ENCODE measurements around the gene ATG5.

Gene ATG5

DNA sequence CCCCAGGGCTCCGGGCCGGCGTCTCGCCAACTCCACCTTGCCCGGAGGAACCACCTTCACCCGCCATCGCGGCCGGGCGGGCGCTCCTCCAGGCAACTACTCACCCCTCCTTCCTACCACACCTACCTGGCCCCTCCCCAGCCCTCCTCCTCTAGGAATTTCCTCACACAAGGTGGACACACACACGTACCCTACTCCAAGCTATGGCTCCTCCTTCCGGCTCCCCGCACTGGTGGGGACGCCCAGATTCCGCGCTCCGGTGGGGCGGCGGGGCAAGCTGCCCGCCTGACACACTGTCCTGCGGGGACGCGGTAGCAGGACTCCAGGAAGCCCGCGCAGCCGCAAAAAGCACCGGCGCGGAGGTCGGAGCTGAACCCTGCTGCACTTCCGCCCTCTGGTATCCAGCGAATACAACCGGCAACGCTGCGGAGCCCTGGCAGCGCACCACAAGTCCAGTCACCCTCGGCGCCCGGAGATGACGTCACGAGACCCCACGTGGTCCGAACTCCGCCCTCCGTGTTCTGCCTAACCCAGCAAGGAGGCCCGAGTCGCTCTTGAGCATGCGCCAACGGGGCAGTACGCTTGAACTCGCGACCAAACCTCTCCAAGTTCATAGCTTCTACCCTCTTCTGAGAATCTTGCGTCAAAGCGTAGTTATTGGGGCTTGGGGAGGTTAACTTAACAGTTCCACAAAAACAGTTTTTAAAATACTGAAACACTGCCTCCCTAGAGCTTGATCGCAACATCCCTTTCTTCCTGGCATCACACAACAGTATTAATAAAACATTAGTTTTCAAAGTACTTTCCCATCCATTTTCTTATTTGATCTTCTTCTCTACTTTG, at the start of gene ATG5:
ATG5 (minus strand) TSS at position 425 of the 843 bp plus-strand sequence. CDS start 9,552 bp downstream, outside the sequence.
- H3K27me3 Mint-ChIP-seq: peaks cover 6% of the 10 kb centered on the region
- peak; percentile 100 for DNase-seq
- H3K36me3 Mint-ChIP-seq (ENCODE audit: low read depth): peaks cover 27% of the 10 kb centered on the region
- peak within 1 kb of the TSS; percentile 99 for H3K27ac Mint-ChIP-seq
- peaks cover 43% of the 10 kb centered on the region for H3K4me1 Mint-ChIP-seq (ENCODE audit: low read depth)
- peak within 1 kb of the TSS; percentile 99 for H3K4me3 Mint-ChIP-seq
- no peaks in the 10 kb centered on the region for H3K9me3 Mint-ChIP-seq

DNA sequence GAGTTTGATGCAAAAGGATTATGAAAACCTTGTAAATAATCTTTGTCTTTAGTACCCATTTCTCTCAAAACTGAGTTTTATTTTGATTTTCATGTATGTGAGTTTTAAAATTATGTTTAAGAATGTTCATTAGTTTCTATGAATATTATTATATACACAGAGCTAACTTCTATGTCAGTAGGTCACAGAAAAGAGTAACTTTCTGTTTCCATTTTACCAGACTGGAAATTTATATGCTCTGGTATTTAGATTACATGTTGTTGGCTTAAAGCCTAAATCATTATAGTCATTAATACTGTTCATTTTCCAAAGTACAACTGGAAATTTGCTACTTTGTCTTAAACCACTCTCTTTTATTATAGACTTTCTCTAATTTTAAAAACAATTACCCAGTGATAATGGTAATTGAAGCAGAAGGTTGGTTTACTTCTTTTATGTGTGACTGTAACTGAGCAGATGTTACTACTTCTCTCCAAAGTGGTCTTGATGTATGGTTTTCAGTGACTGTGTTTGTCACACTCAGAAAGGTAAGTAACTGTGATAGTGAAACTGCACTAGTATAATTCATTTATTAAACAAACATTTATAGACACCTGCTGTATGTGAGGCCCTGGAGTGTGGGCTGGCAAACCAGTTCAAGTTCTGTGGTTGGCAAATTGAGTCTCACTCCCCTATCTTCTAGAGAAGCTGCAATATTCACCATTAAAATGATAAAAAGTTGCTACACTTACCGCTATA, 48.1 kb upstream of the ATG5 start:
- no peak overlapping the region for H3K4me3 Mint-ChIP-seq
- no peak for DNase-seq
- H3K4me1 Mint-ChIP-seq (ENCODE audit: low read depth): peaks cover 19% of the 10 kb centered on the region
- H3K27ac Mint-ChIP-seq: peak overlapping the region; percentile 79
- no peaks in the 10 kb centered on the region for H3K9me3 Mint-ChIP-seq
- H3K36me3 Mint-ChIP-seq (ENCODE audit: low read depth): no peaks in the 10 kb centered on the region
- H3K27me3 Mint-ChIP-seq: peaks cover 17% of the 10 kb centered on the region

DNA sequence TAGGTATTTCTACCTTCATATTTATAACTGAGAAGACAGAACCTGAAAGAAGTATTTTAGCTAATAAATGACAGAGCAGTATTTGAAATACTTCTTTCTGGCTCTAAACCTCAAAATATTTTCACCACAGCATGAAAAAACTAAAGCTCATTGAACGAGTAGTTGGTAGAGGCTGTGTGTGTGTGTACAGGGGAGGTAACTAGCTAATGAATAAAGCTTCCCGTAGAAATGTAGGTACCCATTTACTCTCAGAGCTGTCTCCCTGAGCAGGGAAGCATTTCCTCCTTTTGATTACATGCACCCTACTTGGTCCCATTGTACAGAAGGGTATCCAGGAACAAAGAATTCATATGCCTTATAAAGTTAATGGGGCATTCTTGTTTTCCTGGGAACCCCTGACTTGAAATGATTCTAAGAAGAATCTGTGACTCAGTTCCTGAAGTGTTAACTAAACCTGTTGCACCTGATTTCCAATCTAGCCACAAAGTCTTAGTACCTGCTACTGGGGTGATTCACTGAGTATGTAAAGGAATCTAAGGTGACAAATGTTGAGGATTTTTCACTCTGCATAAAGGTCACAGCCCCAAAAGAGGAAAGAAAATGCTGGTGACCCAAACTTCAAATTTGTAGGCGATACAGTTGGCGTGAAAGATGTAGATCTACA, 47.4 kb upstream of the ATG5 start:
- Mint-ChIP-seq H3K36me3 (ENCODE audit: low read depth) (no peaks in the 10 kb centered on the region), H3K27me3 (peaks cover 11% of the 10 kb centered on the region), H3K9me3 (no peaks in the 10 kb centered on the region), H3K4me3 (no peak overlapping the region), H3K4me1 (ENCODE audit: low read depth) (peaks cover 19% of the 10 kb centered on the region), H3K27ac (peak overlapping the region; percentile 79)
- no peak for DNase-seq

DNA sequence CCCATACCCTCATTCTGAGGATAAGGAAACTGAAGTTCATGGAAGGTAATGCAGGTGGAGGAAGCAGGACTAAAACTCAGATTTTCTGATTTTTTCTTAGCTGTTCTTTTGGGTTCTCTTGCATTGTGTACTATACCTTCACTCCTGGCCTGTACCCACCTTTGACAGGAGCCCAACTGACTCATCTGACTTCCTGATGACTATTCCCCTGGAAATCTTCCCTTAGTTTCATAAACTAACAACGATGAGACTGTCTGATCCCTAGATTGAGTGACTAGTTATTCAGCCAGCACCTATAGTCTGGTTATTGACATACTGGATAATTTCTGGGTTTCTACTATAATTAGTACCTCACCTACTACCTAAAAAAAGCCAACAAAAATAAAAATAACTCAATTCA, 45.1 kb upstream of the ATG5 start:
- H3K4me3 Mint-ChIP-seq: no peak overlapping the region
- H3K9me3 Mint-ChIP-seq: no peaks in the 10 kb centered on the region
- DNase-seq: no peak
- no peaks in the 10 kb centered on the region for H3K36me3 Mint-ChIP-seq (ENCODE audit: low read depth)
- peaks cover 19% of the 10 kb centered on the region for H3K4me1 Mint-ChIP-seq (ENCODE audit: low read depth)
- no peak overlapping the region for H3K27ac Mint-ChIP-seq
- H3K27me3 Mint-ChIP-seq: peaks cover 10% of the 10 kb centered on the region

DNA sequence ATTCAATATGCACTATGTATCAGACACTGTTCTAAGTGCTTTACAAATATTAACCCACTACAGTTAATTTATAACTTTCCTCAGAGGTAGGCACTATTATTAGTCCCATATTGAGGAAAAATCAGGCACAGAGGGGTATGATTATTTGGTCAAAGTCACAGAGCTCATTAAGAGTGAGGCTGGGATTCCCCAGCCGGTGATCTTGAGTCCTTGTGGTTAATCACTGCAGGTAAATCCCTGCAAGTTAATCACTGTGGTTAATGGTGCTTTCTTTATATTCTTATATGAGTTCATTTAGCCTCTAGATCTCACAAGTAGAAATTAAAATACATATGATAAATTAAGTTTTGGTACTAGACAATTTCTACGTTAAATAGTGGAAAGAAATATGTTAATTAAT, 44.2 kb upstream of the ATG5 start:
- Mint-ChIP-seq H3K4me3 (no peak overlapping the region), H3K27ac (no peak overlapping the region), H3K27me3 (peaks cover 10% of the 10 kb centered on the region), H3K9me3 (no peaks in the 10 kb centered on the region), H3K4me1 (ENCODE audit: low read depth) (peaks cover 19% of the 10 kb centered on the region), H3K36me3 (ENCODE audit: low read depth) (no peaks in the 10 kb centered on the region)
- DNase-seq: no peak

DNA sequence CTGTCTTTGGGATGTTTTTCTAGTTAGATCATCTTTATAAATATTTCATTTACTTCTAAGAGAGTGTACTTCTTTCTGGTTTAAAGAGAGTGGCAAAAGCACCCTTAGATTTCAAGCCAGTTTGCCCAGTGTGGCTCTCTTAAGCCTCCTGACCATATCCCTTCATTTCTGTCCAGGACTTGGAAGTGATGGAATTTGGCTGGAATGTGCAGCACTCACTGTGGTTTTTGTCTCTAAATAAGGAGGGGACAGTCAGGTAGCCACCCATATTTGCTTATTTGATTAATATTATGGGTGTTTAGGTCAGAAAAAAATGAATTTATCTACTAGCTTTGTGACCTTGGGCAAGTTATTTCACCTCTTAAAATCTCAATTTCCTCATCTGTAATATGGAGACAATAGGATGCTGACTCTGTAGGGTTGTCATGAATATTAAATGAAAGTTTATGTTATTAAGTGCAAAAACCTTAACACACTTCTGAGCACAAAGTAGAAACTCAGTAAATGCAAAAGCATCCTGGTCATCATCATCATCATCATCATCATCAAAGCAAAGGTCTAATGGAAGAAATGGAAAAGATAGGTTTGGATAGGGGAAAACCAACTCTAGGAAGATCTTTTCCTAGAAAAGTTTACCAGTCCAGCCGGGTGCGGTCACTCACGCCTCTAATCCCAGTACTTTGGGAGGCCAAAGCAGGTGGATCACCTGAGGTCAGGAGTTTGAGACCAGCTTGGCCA, 38.0 kb upstream of the ATG5 start:
- no peak for DNase-seq
- Mint-ChIP-seq H3K4me1 (ENCODE audit: low read depth) (peaks cover 12% of the 10 kb centered on the region), H3K27me3 (peaks cover 36% of the 10 kb centered on the region), H3K27ac (no peak overlapping the region), H3K9me3 (no peaks in the 10 kb centered on the region), H3K4me3 (no peak overlapping the region), H3K36me3 (ENCODE audit: low read depth) (no peaks in the 10 kb centered on the region)

DNA sequence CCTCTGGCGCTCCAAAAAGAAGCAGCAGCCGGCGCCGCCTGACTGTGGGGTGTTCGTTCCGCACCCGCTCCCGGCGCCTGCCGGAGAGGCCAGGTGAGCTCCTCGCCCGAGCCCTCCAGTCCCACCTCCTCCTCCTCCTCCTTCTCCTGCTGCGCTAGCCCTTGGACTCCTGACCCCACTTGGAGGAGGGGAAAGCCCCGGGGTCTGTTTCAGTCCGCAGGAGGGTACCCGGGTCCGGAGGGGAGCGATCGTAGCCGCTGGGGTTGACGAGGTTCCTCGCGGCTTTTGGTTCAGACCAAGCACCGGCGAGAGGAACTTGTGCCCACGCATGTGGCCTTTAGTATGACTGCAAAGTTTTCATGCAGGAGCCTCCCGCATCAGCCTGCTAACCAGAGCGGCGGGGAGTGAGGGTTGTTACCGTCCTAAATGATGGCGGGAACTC, 35.5 kb upstream of the ATG5 start:
- no peaks in the 10 kb centered on the region for H3K9me3 Mint-ChIP-seq
- peak overlapping the region; percentile 75 for H3K4me3 Mint-ChIP-seq
- peaks cover 49% of the 10 kb centered on the region for H3K27me3 Mint-ChIP-seq
- no peaks in the 10 kb centered on the region for H3K36me3 Mint-ChIP-seq (ENCODE audit: low read depth)
- H3K4me1 Mint-ChIP-seq (ENCODE audit: low read depth): peaks cover 12% of the 10 kb centered on the region
- no peak overlapping the region for H3K27ac Mint-ChIP-seq
- peak; percentile 61 for DNase-seq

DNA sequence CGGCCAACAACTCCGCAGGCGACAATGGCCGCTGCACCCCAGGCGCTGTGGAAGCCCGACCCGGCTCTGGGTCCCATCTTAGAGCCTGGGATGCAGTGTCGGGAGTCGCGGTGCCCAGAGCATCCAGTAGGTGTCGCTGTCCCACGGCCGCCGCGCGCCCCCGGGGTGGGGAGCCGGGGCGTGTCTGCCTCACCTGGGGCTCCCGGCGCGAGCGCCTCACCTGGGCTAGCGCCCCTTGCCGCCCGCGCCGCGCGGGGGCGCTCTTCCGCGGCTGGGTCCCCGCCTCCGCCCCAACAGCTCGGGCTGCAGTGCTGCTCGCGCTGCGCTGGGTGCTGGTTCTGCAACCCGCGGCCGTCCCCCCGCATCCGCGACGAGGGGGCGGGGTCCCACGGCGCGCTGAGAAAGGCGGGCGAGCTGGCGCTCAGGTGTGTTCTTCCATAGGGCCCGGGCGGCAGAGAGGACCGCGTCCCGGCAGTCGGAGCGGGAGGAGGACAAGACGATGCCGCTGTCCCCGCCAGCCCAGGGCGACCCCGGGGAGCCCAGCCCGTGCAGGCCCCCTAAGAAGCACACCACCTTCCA, 34.9 kb upstream of the ATG5 start, which contains the start of gene CRYBG1:
CRYBG1 (plus strand) TSS at position 308 of the 579 bp plus-strand sequence; CDS start at position 500, 192 bp downstream.
- Mint-ChIP-seq H3K4me1 (ENCODE audit: low read depth) (peaks cover 12% of the 10 kb centered on the region), H3K9me3 (no peaks in the 10 kb centered on the region), H3K36me3 (ENCODE audit: low read depth) (no peaks in the 10 kb centered on the region), H3K27me3 (peaks cover 54% of the 10 kb centered on the region), H3K27ac (no peak within 1 kb of the TSS), H3K4me3 (peak within 1 kb of the TSS; percentile 75)
- DNase-seq: peak; percentile 83

DNA sequence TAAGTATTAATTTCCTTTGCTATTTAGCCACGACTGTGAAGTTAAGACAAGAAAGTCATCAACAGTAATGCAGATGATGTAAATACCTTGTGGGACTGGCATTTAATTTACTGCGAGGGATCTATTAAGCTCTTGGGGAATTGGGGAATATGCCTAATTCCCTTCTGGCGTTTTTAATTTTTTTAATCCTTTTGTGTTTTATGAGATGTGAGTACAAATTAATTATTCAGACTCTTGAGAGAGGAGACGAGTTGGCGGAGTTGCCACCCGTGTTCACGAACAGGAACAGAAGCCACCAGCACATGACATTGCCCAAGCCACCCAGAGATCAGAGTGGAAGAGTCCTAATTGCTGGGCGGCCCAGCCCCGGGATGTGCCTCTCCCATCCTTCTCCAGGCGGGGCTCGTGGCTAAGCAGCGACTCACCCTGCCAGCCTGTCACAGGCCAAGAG, 34.4 kb upstream of the ATG5 start:
- Mint-ChIP-seq H3K27ac (no peak overlapping the region), H3K36me3 (ENCODE audit: low read depth) (no peaks in the 10 kb centered on the region), H3K4me3 (peak overlapping the region; percentile 65), H3K9me3 (no peaks in the 10 kb centered on the region), H3K4me1 (ENCODE audit: low read depth) (peaks cover 12% of the 10 kb centered on the region), H3K27me3 (peaks cover 57% of the 10 kb centered on the region)
- DNase-seq: no peak

DNA sequence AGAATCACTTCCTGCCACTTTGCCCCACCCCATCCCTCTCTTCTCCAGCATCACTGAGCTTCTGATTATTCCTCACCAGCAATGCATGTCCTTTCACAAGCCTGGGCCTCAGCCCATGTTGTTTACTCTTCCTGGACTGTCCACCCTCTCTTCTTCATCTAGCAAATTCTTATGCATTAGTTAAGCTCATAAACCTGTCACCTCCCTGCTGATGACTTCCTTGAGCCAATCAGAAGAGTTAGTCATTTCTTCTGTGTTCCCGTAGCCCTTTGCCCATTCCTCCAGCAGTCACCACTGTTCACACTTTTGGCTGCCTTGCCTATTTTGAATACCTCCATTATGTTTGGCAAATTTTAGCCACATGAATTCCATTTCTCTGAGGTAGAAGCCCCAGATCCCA, 30.8 kb upstream of the ATG5 start:
- Mint-ChIP-seq H3K4me1 (ENCODE audit: low read depth) (peaks cover 11% of the 10 kb centered on the region), H3K4me3 (no peak overlapping the region), H3K36me3 (ENCODE audit: low read depth) (no peaks in the 10 kb centered on the region), H3K27me3 (peaks cover 71% of the 10 kb centered on the region), H3K27ac (no peak overlapping the region), H3K9me3 (no peaks in the 10 kb centered on the region)
- DNase-seq: no peak

DNA sequence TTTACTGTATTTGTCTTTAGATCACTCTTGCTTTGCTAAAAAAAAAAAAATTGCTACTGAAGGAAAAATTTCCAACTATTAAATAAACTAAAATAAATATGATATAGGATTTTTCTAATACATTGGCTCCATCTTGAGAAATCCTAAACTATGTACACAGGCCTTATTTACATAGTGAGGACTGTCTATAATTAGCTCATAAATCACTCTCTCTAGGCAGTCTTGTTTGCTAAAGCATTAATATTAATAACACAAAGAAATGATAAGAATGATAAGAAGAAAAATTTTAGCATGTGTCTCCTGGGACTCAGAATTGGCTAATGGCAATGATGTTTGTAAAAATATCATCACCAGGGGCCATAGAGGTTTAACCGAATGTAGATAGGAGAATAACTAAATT, 21.7 kb upstream of the ATG5 start:
- Mint-ChIP-seq H3K36me3 (ENCODE audit: low read depth) (no peaks in the 10 kb centered on the region), H3K4me1 (ENCODE audit: low read depth) (no peaks in the 10 kb centered on the region), H3K4me3 (no peak overlapping the region), H3K27me3 (peaks cover 16% of the 10 kb centered on the region), H3K9me3 (no peaks in the 10 kb centered on the region), H3K27ac (no peak overlapping the region)
- DNase-seq: no peak

DNA sequence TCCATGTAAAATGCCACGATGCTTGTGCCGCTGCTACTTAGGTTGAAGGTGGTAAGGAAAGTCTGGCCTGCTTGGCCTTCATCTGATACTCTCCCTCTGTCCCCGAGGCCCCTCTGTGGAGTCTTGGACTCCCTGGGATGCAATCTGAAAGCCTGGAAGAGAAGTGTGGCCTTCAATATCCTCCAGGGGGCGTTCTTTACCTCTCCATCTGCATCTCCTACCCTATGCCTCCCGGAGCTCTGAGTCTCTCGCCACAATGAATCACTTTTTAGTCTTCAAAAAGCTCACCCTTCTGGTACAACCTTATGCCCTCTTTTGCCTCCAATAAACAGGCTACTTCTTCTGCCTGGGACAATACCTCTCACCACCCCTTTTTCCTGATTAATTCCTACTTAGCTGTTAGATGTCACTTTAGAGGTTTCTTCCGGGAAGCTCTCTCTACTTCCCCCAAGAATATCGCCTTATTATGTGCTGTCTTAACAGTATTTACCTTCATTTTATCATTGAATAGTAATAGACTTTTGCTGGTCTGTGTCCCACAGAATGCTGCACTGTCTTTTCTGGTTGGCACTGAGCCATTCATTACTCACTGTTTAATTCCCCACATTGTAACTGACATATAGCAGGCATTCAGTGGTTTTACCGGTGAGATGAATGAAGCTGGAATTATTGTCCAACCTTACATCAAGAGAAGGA, 13.9 kb upstream of the ATG5 start:
- H3K9me3 Mint-ChIP-seq: no peaks in the 10 kb centered on the region
- peak; percentile 40 for DNase-seq
- H3K27ac Mint-ChIP-seq: no peak overlapping the region

More for the DNA sequence above, 13.9 kb upstream of the ATG5 start:
- Mint-ChIP-seq H3K36me3 (ENCODE audit: low read depth) (no peaks in the 10 kb centered on the region), H3K4me3 (no peak overlapping the region), H3K4me1 (ENCODE audit: low read depth) (peaks cover 5% of the 10 kb centered on the region), H3K27me3 (peaks cover 10% of the 10 kb centered on the region)

All from activated T-cell treated with anti-CD3 and anti-CD28 coated beads, Interleukin-2, amount 50 U/mL, for 24 hours (primary cell).